HepG2 (cell line): ENCODE data around the gene PRRT2. TPM values are rescaled to one million over a fixed set of nuclear protein-coding genes. Genes with fewer than 3 reads are reported as not detected.

Source experiments
- GATAD1 ChIP-seq: IDR thresholded peaks from 2 replicates; pipeline ENCODE4 v1.6.1; 2016; ENCODE audit warnings: missing genetic modification reagents, missing compliant biosample characterization
- HNRNPK ChIP-seq: fragments of 200-400 bp; formaldehyde crosslinking; IDR thresholded peaks from 2 replicates; pipeline ENCODE4 v1.6.1; 2018; ENCODE audit warnings: low read length, low read depth, moderate library complexity, mild to moderate bottlenecking; ENCODE audit not compliant: poor library complexity, severe bottlenecking
- HNRNPLL ChIP-seq: fragments of 200-400 bp; formaldehyde crosslinking; IDR thresholded peaks from 2 replicates; pipeline ENCODE4 v1.6.1; 2017; ENCODE audit warnings: mild to moderate bottlenecking, low read depth, low read length; ENCODE audit not compliant: poor library complexity, severe bottlenecking
- KDM4B ChIP-seq: sonication (generic); formaldehyde crosslinking; IDR thresholded peaks from 2 replicates; pipeline ENCODE4 v1.4.0; 2020; ENCODE audit warnings: missing genetic modification reagents
- POLR2A ChIP-seq, 2 experiments: IDR thresholded peaks; 2 replicates each; pipeline ENCODE4 v1.6.1; 2011; ENCODE audit warnings: low read depth in 2 of 2, low read length in 2 of 2, mild to moderate bottlenecking in 1 of 2, moderate library complexity in 1 of 2; ENCODE audit not compliant: insufficient read depth in 1 of 2
- SALL2 ChIP-seq: sonication (generic); formaldehyde crosslinking; IDR thresholded peaks from 2 replicates; pipeline ENCODE4 v1.8.1; 2023; ENCODE audit warnings: mild to moderate bottlenecking, missing genetic modification reagents, inconsistent platforms
- SP1 ChIP-seq, 2 experiments: fragments of 450-650 bp in 1 of 2; sonication (generic) in 1 of 2; formaldehyde crosslinking in 1 of 2; IDR thresholded peaks; 2 replicates each; pipeline versions ENCODE4 v1.4.0 to v1.6.1; 2016 to 2020; ENCODE audit warnings: missing genetic modification reagents in 1 of 2
- SUZ12 ChIP-seq: fragments of 150-350 bp; IDR thresholded peaks from 2 replicates; pipeline ENCODE4 v1.6.1; 2014; ENCODE audit warnings: low read depth, low read length
- ZNF101 ChIP-seq: sonication (generic); formaldehyde crosslinking; IDR thresholded peaks from 2 replicates; pipeline ENCODE4 v1.4.0; 2020; ENCODE audit warnings: mild to moderate bottlenecking, low read depth, missing genetic modification reagents, borderline replicate concordance
- ZNF557 ChIP-seq: sonication (generic); formaldehyde crosslinking; IDR thresholded peaks from 2 replicates; pipeline ENCODE4 v1.4.0; 2020; ENCODE audit warnings: missing genetic modification reagents
- ZNF562 ChIP-seq: sonication (generic); formaldehyde crosslinking; IDR thresholded peaks from 2 replicates; pipeline ENCODE4 v1.8.0; 2022; ENCODE audit warnings: missing genetic modification reagents, borderline replicate concordance
- ZNF776 ChIP-seq: sonication (generic); formaldehyde crosslinking; IDR thresholded peaks from 2 replicates; pipeline ENCODE4 v1.4.0; 2020; ENCODE audit warnings: mild to moderate bottlenecking, missing genetic modification reagents
- ZNF850 ChIP-seq: sonication (generic); formaldehyde crosslinking; conservative IDR thresholded peaks from 2 replicates; pipeline ENCODE4 v1.9.0; 2021; ENCODE audit warnings: mild to moderate bottlenecking, missing genetic modification reagents
- polyA plus RNA-seq, 8 experiments: library from polyadenylated mRNA; depleted of rRNA in 3 of 8; stranded (reverse) in 7 of 8; unstranded in 1 of 8; fragments of >200 nt; fragmentation: Illumina TruSeq in 4 of 8; extraction: Trizol in 4 of 8; gene quantifications; 2 replicates each; pipeline versions ENCODE4 v1.2.1 to v1.2.3, GENCODE V29; 2011 to 2016; ENCODE audit warnings: low read depth in 4 of 8, missing spikeins in 1 of 8, mixed read lengths in 1 of 8; ENCODE audit not compliant: insufficient read depth in 1 of 8
- total RNA-seq, 5 experiments: library from RNA; depleted of rRNA; stranded (reverse); fragments of >200 nt; fragmentation: Illumina TruSeq; extraction: Trizol; gene quantifications; 2 replicates each; pipeline ENCODE4 v1.2.3, GENCODE V29; 2016; ENCODE audit warnings: low read depth in 1 of 5
- TF ChIP-seq, protein P1 (sequence below): fragments of 450-650 bp; IDR thresholded peaks from 2 replicates; pipeline ENCODE4 v1.6.1; 2017
- TF ChIP-seq, protein P2 (sequence below): sonication (generic); formaldehyde crosslinking; IDR thresholded peaks from 2 replicates; pipeline ENCODE4 v1.4.0; 2020; ENCODE audit warnings: missing genetic modification reagents
- TF ChIP-seq, protein P3 (sequence below), 2 experiments: fragments of 450-650 bp in 1 of 2; sonication (generic) in 1 of 2; formaldehyde crosslinking in 1 of 2; IDR thresholded peaks; 2 replicates each; pipeline versions ENCODE4 v1.6.1 to v1.8.0; 2016 to 2022; ENCODE audit warnings: antibody characterized with exemption in 1 of 2, mild to moderate bottlenecking in 1 of 2, missing genetic modification reagents in 1 of 2

Gene PRRT2
- total and polyA plus RNA-seq, 2 of the 13 experiments (the other 11 are each of a cell fraction or from before 2014, with no cell fraction given) = 0.51 to 1.1 TPM

DNA sequence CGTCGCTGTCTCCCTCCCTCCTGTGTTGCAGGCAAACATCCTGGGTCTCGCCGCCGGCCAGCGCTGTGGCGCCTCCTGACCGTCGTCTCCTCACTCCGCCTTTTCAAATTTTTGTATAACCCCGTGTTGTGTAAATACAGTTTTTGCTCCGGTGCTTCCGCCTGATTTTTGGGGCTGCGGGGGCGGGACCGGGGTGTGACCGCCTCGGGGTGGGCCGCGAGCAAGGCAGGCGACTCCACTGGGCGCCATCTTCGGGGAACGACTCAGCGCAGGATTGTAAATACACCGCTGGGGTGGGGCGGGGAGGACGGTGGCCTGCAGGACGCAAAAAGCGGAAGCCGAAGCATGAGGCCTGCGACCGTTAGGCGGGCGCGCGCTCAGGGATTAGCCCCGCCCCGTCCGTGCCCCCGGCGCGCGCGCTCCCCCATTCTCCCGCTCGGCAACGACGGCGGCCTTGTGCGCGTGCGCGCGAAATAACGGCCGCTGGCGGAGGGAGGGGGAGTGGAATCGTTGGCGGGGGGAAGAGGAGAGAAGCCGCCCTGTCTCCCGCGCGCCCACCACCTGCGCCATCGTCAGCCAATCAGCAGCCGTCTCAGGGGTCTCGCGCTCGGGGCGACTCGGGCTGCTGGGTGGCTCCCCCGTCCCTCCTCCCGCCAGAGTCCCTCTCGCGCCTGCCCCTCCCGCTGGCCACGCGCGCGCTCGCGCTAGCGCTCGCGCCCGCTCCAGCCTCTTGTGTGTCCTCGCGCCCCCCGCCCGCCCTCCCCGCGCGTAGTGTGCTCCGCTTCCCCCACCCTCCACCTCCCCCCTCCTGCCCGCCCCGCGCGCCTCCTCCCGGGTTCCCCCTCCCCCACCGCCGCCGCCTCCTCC is 6.5 kb upstream of the PRRT2 start (continued):
- TF ChIP-seq SALL2 = peak; percentile 94
- TF ChIP-seq, protein P1, sequence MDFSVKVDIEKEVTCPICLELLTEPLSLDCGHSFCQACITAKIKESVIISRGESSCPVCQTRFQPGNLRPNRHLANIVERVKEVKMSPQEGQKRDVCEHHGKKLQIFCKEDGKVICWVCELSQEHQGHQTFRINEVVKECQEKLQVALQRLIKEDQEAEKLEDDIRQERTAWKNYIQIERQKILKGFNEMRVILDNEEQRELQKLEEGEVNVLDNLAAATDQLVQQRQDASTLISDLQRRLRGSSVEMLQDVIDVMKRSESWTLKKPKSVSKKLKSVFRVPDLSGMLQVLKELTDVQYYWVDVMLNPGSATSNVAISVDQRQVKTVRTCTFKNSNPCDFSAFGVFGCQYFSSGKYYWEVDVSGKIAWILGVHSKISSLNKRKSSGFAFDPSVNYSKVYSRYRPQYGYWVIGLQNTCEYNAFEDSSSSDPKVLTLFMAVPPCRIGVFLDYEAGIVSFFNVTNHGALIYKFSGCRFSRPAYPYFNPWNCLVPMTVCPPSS = no peak
- TF ChIP-seq, protein P2, sequence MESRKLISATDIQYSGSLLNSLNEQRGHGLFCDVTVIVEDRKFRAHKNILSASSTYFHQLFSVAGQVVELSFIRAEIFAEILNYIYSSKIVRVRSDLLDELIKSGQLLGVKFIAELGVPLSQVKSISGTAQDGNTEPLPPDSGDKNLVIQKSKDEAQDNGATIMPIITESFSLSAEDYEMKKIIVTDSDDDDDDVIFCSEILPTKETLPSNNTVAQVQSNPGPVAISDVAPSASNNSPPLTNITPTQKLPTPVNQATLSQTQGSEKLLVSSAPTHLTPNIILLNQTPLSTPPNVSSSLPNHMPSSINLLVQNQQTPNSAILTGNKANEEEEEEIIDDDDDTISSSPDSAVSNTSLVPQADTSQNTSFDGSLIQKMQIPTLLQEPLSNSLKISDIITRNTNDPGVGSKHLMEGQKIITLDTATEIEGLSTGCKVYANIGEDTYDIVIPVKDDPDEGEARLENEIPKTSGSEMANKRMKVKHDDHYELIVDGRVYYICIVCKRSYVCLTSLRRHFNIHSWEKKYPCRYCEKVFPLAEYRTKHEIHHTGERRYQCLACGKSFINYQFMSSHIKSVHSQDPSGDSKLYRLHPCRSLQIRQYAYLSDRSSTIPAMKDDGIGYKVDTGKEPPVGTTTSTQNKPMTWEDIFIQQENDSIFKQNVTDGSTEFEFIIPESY = peak; percentile 67; the same call in 1 of the 2 replicates
- peak; percentile 93 for TF ChIP-seq HNRNPLL
- TF ChIP-seq ZNF562 = no peak; the same call in 1 of the 2 replicates
- TF ChIP-seq POLR2A (IDR thresholded peaks at IDR 0.05; ENCODE audit: insufficient read depth in 1 of 2, low read depth in 2 of 2, low read length in 2 of 2) = peak in 1 of 2 experiments; percentile 82; a peak in 2 of 4 replicates
- peak; percentile 97 for TF ChIP-seq ZNF776 (CRISPR knock-in tag)
- no peak for TF ChIP-seq ZNF557 (CRISPR knock-in tag)
- TF ChIP-seq SP1 (IDR thresholded peaks at IDR 0.05) = no peak
- peak; percentile 87 for TF ChIP-seq SP1 (CRISPR knock-in tag; IDR thresholded peaks at IDR 0.05)
- TF ChIP-seq ZNF850 (CRISPR knock-in tag) = 0 out of 2 replicates have a peak, but pooled peaks have one; percentile 51
- TF ChIP-seq GATAD1 (CRISPR knock-in tag) = peak; percentile 96
- TF ChIP-seq ZNF101 (CRISPR knock-in tag) = peak; percentile 60; the same call in 1 of the 2 replicates
- peak; percentile 82; the same call in 1 of the 2 replicates for TF ChIP-seq KDM4B (CRISPR knock-in tag)
- TF ChIP-seq, protein P3, sequence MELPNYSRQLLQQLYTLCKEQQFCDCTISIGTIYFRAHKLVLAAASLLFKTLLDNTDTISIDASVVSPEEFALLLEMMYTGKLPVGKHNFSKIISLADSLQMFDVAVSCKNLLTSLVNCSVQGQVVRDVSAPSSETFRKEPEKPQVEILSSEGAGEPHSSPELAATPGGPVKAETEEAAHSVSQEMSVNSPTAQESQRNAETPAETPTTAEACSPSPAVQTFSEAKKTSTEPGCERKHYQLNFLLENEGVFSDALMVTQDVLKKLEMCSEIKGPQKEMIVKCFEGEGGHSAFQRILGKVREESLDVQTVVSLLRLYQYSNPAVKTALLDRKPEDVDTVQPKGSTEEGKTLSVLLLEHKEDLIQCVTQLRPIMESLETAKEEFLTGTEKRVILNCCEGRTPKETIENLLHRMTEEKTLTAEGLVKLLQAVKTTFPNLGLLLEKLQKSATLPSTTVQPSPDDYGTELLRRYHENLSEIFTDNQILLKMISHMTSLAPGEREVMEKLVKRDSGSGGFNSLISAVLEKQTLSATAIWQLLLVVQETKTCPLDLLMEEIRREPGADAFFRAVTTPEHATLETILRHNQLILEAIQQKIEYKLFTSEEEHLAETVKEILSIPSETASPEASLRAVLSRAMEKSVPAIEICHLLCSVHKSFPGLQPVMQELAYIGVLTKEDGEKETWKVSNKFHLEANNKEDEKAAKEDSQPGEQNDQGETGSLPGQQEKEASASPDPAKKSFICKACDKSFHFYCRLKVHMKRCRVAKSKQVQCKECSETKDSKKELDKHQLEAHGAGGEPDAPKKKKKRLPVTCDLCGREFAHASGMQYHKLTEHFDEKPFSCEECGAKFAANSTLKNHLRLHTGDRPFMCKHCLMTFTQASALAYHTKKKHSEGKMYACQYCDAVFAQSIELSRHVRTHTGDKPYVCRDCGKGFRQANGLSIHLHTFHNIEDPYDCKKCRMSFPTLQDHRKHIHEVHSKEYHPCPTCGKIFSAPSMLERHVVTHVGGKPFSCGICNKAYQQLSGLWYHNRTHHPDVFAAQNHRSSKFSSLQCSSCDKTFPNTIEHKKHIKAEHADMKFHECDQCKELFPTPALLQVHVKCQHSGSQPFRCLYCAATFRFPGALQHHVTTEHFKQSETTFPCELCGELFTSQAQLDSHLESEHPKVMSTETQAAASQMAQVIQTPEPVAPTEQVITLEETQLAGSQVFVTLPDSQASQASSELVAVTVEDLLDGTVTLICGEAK (IDR thresholded peaks at IDR 0.05) = no peak
- TF ChIP-seq, protein P3 (CRISPR knock-in tag; IDR thresholded peaks at IDR 0.05) = peak; percentile 93
- TF ChIP-seq SUZ12 = no peak
- peak; percentile 99 for TF ChIP-seq HNRNPK
